Frontal cortex (tissue), 4 donors: ENCODE data around the gene PDE10A. TPM values are rescaled to one million over a fixed set of nuclear protein-coding genes. Genes with fewer than 3 reads are reported as not detected.
"Not testable (repeated sequence)": the region's sequence is repeated elsewhere in the genome, so short reads cannot be mapped to it uniquely, and the experiment has no call there.

Source experiments
- DNase-seq, 2 donors: peaks; one replicate each; pipeline ENCODE4 v3.0.0; 2012; ENCODE audit warnings: low spot score in 2 of 2
- FAIRE-seq: peaks from 2 replicates; lab custom pipeline; 2012; peaks lifted over from hg19 to GRCh38; lab: Jason Lieb, UNC
- total RNA-seq: library from RNA; depleted of rRNA; stranded (reverse); fragments of >200 nt; gene quantifications from one replicate; pipeline ENCODE4 v1.2.3, GENCODE V29; 2014
- donor health status: control.
- donor health status: control.
- donor health status: control.

Gene PDE10A
- total RNA-seq, 1 donor from 2014 or later, result 126 TPM

DNA sequence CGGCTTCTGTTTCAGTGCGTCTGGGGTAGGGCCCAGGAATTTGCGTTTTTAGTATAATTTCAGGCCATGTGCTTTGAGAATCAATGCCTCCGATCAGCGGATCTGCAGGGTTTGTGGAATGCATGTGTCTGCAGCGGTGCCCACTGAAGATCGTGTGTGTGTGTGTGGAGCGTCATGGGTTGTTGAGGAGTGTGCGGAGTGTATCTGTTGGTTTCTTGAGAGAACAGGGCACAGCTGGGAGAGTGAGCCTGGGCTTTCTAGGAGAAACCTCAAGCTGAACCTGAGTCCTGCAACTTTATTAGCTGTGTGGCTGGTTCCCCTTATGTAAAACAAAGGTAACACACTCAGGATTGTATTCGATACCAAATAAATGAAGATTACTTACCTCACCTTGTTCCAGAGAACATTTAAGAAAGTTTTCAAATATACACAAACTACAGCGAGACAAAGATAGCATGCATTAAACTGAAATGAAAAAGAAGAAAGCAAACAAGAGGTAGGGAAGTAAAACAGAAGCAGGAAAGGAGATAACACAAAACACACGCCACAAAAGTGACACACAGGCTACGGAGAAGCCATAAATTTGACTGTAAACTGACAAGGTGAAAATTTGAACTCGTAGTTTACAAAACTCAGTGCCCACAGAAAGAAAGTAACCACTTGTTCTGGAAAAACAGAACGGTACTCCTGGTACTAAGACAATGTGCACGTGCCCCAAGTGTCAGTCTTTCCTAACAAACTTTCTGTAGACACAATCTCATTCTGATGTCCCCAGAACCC is 28.8 kb downstream of the PDE10A start:
- DNase-seq, result no peak
- no peak for FAIRE-seq

DNA sequence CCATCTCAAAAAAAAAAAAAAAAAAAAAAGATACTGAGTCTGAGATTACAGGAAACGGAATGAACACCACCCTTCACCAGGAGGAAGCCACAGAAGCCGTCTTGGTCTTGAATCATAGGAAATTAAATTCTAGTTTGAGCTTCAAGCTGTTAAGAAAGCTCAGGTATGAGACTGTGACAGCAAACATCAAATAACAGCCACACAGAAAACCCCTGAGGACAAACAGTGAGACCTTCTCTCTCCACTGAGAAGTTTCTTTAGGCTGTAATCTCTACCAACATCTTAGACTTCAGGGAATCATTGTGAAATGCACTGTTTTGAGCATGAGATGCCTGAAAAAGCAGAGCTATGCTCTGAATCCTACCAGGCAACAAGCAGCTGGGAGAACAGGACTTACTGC is 30.8 kb downstream of the PDE10A start:
- FAIRE-seq (no peak), DNase-seq (no peak)

DNA sequence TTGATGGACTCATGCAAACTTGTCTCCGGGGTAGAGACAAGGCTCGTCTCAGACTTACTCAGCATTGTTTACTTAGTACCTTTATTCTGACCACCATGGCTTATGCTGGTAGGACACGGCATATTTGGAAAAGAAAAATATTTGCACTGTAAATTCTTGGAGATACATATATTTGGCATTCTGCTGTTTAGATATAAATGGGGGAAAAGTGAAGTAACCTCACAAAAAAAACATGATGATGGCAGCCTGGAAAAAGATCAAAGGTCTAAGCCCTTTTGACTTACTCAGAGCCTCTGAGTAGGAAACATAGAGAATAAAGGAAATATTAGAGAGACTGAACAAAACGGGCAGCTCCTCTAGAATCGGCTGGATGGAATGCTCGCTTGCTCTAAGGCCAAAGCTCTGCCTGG is 32.5 kb downstream of the PDE10A start:
- FAIRE-seq (no peak), DNase-seq (no peak)

DNA sequence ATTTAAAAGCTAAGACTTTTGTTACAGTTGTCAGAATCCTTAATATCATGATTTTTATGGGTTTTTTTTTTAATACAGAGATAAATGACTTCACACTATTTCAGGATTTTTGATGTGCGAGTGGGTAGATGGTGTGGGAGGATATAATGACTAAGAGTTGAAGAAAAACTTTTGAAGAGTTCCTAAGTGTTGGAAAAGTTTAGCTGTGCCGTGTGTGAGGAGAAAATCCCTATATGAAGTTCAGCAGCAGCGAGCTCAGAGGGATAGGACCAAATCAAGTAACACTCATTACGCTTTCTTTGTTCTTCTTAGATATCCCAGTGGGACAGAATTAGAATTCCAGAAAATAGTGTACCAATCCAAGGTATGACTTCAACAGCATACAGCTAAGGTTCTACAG is 34.1 kb downstream of the PDE10A start:
- FAIRE-seq (no peak), DNase-seq (no peak)

DNA sequence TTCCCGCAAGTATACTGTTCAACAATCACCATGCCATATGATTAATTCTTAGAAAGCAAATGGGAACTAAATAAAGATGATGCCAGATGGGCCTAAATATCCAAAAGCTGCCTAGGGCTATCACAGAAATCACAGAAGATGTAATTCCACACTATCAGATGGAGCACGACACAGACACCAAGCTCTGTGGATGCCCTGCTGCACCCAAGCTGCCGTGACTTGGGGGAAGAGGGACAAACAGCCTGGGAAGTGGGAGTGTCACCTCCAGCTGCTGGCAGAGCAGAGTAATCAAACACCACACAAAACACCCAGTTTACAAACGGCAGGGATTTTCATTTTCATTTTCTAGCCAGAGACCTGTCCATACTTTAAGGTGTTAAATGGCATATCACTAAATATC is 35.7 kb downstream of the PDE10A start:
- DNase-seq, result no peak
- FAIRE-seq, result no peak

DNA sequence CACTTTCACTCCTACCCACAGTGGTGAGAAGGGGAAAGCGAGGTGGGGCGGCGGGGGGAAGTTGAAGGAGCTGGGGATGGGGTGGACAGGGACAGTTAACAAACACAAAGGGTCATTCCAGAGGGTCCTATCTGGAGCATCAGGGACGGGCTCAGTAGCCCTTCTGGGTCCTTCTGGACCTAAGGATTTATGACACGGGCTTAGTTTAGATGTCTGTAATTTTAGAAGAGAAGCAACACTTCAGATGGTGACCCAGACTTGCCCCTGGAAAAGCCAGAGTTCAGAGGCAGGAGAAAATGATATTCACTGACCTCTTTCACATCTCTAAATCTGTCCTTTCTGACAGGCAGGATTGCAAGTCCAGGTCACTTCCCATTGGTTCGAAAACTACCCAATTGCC is 36.3 kb downstream of the PDE10A start:
- no peak for FAIRE-seq
- no peak for DNase-seq

DNA sequence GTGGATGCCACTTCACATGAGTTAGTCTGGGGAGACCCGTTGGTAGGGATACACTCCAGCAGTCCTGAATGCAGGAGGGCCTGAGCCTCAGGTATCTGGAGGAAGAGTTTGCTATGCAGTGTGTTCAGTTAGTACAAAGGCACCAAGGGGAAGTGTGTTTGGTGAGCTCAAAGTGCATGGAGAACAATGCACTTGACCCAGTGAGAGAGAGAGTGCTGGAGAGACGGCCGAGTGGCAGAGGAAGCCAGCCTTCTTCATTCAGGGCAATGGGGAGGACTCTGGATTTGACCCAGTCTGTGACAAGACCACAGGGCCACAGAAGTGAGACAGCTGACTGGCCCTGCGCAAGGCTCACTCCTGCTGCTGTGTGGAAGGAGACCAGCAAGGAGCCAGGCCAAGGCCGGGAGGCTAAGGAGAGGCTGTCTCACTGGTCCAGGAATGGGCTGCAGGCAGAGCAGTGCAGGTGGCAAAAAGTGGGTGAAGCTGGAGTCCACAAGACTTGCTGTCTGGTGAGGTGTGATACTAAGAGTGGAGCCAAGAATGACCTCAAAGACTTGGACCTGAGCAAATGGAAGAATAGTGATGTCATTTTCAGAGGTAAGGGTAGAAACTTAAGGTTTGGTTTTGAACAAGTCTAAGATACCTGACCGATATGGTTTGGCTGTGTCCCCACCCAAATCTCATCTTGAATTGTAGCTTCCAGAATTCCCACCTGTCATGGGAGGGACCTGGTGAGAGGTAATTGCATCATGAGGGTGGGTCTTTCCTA is 38.0 kb downstream of the PDE10A start:
- FAIRE-seq, result no peak
- DNase-seq, result no peak

DNA sequence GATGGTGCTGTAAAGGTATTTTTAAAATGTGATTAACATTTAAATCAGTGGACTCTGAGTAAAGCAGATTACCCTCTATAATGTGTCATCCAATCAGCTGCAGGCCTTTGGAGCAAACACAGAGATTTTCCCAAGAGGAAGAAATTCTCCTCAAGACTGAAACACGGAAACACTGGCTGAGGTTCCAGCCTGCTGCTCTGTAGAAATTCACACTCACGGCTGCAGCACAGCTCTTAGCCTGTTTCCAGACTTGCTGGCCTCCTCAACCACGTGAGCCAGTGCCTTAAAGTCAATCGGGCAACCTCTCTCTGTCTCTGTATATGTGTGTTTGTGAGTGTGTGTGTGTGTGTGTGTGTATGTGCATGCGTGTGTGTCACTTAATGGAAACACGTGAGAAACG is 41.1 kb downstream of the PDE10A start:
- FAIRE-seq, result no peak
- no peak for DNase-seq

DNA sequence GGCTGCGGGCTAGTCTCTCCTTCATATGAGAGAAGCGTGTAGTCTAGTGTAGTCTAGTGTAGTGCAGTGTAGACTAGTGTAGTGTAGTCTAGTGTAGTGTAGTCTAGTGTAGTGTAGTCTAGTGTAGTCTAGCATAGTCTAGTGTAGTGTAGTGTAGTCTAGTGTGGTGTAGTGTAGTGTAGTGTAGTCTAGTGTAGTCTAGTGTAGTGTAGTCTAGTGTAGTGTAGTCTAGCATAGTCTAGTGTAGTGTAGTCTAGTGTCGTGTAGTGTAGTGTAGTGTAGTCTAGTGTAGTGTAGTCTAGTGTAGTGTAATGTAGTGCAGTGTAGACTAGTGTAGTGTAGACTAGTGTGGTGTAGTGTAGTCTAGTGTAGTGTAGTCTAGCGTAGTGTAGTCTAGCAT is 44.1 kb downstream of the PDE10A start:
- not testable (repeated sequence) for FAIRE-seq, DNase-seq

DNA sequence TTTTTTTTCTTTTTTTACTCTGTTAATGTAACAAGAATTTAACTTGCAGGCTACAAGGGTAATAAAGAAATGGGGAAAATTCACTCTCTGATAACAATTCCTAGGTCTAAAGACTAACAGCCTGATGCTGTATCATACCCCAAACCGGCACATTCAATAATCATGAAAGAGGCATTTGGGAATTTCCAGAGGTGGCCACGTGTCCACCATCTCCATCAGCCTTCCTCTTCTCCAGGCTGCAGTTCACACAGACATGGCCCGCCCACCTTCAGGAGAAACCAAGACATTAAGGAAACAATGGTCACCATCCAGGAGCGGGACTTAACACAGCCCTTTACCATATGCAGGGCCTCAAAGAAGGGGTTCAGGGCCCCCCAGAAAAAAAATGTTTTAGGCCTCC is 44.8 kb downstream of the PDE10A start:
- no peak for FAIRE-seq

DNA sequence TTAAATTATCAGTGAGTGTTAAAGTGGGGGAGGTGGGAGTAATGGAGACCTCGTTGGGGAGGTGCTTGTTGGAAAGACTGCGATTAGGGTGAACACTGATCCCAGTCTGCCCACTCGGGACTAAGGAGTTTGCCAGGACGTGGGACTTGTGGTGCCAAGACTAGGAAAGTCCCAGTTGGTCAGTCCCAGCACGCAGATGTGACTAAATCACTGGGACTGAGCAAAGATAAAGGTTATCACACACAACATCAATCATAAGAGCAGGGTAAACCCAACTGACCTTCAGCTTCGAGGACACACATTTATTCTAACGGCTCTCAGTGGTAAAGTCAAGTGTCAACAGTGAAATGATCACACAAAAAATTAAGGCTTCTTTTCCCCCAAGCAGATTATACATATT is 45.5 kb downstream of the PDE10A start:
- FAIRE-seq, result no peak

More for the DNA sequence above, 44.8 kb downstream of the PDE10A start:
- DNase-seq, result no peak

DNA sequence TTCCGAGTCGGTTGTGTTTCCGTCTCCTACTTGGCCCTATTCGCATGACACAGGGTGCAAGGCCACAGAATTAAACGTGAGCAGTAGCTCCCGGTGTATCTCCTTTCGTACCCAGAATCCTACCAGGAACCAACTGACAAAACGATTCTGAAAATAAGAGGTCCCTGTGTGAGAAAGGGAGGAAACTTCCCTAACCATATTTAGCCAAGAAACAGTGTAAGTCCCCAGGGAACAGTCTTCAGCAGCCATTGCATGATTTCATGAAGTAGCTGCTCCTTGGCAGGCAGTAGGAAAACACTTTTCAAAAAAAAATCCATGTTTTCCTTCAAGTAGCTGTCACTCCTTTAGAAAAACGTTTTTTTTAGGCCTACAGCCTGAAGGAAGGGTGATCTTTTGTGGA is 46.9 kb downstream of the PDE10A start:
- DNase-seq, result no peak
- FAIRE-seq, result no peak

More for the DNA sequence above, 45.5 kb downstream of the PDE10A start:
- no peak for DNase-seq

DNA sequence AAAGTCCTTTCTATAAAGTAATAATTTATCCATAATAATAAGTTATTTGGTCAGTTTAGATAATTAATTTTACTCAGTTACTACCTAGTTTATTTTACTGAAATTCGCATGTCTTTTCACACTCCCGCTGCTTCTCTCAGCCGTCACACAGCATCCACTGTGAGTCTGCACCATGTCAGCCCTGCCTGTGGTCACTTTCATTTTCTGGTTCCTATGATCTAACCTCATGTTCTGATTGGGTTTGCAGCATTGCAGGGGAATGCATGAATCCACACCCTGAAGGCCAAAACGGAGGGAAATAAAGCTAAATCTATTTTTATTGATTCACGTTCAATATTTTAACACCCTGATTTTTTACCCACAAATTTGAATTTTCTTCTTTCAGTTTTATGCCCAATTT is 47.4 kb downstream of the PDE10A start:
- DNase-seq (no peak), FAIRE-seq (no peak)

DNA sequence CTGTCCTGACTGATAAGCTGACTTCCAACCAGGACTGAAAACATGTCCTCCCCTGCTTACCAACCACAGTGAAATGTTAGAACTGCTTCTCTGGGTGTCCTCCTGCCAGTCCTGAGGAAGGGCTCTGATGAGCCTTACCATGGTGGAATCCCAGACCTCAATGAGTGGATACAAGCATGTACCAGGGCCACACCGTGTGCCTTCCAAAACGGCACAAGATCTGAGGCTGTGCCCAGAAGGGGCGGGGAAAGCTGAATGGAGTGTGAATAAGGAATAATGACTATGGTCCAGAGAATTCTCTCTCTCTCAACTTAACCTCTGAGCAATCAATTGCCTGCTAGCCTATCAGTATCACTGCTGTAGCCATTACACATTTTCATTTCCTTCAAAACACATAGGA is 51.7 kb downstream of the PDE10A start:
- DNase-seq, result no peak

DNA sequence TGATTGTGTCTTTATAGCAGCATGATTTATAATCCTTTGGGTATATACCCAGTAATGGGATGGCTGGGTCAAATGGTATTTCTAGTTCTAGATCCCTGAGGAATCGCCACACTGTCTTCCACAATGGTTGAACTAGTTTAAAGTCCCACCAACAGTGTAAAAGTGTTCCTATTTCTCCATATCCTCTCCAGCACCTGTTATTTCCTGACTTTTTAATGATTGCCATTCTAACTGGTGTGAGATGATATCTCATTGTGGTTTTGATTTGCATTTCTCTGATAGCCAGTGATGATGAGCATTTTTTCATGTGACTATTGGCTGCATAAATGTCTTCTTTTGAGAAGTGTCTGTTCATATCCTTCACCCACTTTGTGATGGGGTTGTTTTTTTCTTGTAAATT is 54.5 kb downstream of the PDE10A start:
- not testable (repeated sequence) for DNase-seq, FAIRE-seq

More for the DNA sequence above, 51.7 kb downstream of the PDE10A start:
- no peak for FAIRE-seq

DNA sequence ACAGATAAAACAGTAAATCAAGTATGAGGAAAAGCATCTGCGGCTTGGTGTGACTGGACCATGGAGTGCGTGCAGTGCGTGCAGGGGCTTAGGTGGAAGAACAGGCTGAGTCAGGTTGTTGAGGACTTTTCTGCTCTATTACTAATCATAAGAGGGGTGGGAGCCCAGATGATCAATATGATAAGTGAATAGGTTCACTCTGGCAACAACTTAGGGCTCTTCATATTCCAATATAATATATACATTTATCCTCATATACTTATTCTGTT is 56.4 kb downstream of the PDE10A start:
- no peak for DNase-seq
- FAIRE-seq, result no peak

DNA sequence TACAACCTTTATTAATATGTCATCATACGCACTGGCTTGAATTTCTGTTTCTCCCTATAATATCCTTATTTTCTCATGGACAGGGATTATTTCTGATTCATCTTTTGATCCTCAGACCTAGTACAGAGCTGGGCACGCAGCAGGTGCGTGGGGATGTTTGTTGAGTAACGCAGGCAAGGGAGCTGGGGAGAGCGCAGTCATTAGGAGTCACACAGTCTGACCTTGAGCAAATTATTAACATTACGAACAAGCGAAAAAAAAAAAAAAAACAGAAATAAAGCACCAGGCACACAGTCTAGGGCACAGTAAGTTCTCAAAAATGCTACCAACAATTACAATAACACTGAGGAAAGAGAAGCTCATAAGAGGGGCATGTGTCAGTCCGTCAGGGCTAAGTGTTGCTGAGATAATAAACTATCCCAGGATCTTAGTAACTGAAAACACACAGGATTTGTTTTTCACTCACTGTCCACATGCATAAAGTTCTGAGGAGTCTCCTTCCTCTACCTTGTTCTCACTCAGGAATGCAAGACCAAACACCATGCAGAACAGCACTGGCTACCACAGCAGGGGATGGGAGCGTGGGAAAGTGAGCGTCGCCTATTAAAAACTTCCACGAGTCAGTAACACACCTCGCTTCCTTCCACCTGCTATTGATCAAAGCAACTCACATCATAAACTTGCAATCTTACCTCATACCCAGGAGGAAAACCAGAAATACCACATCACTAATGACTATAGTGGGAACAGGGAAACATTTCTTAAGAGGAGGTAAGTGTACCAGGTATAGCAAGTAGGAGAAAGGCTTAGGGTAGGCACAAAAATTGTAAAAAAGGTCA is 56.9 kb downstream of the PDE10A start:
- no peak for DNase-seq
- FAIRE-seq, result no peak

DNA sequence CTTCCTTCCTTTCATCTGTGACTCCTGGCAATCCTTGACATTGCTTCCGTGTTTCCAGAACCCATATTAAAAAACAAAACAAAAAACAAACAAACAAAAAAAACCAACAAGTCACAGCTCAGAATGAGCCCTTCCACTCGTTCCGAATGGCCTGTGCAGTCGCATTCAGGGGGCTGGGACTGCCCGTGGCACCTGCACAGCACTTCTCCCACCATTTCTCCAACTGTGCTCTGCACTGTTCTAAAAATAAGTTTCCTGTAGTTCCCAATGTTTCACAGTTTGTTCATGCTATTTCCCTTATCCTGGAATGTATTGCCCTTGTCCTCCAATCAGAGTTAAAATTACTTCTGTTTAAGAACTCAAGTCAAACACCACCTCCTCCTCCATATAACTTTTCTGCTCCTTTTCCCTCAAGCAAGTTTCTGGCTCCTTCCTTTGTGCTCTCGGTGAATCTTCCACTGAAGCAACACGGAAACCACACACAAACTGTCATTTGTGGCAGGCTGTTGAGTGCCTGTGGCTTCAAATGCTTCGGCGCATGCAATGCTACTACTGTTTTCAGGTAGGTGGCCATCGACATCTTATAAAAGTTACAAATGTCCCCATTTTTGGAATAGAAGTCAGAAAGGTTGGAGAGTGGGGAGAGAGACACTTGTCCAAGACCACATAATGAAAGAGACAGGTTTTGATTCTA is 57.7 kb downstream of the PDE10A start:
- no peak for DNase-seq
- no peak for FAIRE-seq

DNA sequence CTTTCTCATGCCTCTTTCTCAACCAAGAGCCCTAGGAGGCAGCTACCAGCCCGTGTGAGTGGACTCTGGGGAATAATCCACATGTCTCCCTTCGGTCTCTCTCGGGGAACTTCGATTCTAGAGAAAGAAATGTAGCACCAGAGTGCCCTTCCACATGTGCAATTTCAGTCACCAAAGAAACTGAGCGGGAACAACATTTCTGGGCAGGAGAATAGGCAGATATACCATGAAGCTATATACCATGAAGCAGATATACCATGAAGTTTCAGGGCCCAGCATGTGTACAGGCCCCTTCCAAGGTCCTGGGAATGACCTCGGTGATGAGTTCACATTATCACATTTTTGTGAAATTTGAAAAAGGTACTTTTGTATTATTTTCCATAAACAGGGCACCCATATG is 60.8 kb downstream of the PDE10A start:
- DNase-seq (no peak), FAIRE-seq (no peak)

DNA sequence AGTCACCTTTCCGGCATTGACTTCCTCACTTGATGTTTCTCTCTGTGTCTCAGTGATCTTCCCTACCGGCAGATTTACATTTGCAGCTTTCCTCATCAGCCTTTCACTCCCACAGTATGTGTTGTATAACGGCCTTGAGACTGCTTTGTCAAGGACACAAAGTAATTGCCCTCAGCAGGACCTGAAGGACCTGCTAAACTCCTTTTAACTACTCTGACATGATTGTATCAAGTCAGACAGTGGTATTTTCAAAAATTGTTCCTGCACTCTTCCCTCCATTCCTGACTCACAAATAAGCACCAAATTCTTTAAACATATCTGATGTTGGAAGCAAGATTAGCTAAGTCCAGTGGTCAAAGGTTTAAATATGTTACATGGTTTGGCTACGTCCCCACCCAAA is 62.4 kb downstream of the PDE10A start:
- DNase-seq, result no peak
- no peak for FAIRE-seq
